Neural cell (in vitro differentiated cells): ENCODE measurements around the gene TRMT1L.

Experiments
- EP300 ChIP-seq: fragments of 450-650 bp; conservative IDR thresholded peaks from 2 replicates; pipeline ENCODE4 v1.6.1; 2014; ENCODE audit warnings: antibody characterized with exemption, mild to moderate bottlenecking, moderate library complexity; ENCODE audit not compliant: poor library complexity, severe bottlenecking
- EZH2 ChIP-seq: fragments of 200-600, 300-800 bp; shearing (Covaris generic), sonication (generic); IDR thresholded peaks from 2 replicates; pipeline ENCODE4 v1.6.1; 2014; ENCODE audit warnings: antibody characterized with exemption, low read length, borderline replicate concordance, mild to moderate bottlenecking; ENCODE audit not compliant: insufficient read depth, poor library complexity, severe bottlenecking
- MXI1 ChIP-seq: fragments of 450-650 bp; conservative IDR thresholded peaks from 2 replicates; pipeline ENCODE4 v1.6.1; 2014; ENCODE audit warnings: antibody characterized with exemption, mild to moderate bottlenecking; ENCODE audit not compliant: poor library complexity, severe bottlenecking
- POLR2AphosphoS5 ChIP-seq: IDR thresholded peaks from 2 replicates; pipeline ENCODE4 v1.6.1; 2012
- RAD21 ChIP-seq: fragments of 450-650 bp; conservative IDR thresholded peaks from 2 replicates; pipeline ENCODE4 v1.6.1; 2014; ENCODE audit warnings: antibody characterized with exemption, mild to moderate bottlenecking, moderate library complexity
- TF ChIP-seq, protein P1 (sequence below): fragments of 450-650 bp; IDR thresholded peaks from 2 replicates; pipeline ENCODE4 v1.5.1; 2014; ENCODE audit warnings: antibody characterized with exemption, mild to moderate bottlenecking, moderate library complexity; ENCODE audit not compliant: poor library complexity, severe bottlenecking
- TF ChIP-seq, protein P2 (sequence below): IDR thresholded peaks from 2 replicates; pipeline ENCODE4 v1.6.1; 2012; ENCODE audit warnings: borderline replicate concordance

DNA sequence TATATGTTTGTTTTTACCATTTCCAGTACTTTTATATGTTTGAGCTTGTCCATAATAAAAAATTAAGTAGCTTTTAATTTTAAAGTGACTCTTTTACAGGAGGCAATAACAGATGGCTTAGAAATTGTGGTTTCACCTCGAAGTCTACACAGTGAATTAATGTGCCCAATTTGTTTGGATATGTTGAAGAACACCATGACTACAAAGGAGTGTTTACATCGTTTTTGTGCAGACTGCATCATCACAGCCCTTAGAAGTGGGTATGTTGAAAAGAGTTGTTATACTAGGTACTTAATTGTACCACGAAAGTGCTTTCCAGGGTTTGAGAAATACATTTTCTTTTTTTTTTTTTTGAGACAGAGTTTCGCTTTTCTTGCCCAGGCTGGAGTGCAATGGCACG, 65.3 kb downstream of the TRMT1L start:
- TF ChIP-seq, protein P1, sequence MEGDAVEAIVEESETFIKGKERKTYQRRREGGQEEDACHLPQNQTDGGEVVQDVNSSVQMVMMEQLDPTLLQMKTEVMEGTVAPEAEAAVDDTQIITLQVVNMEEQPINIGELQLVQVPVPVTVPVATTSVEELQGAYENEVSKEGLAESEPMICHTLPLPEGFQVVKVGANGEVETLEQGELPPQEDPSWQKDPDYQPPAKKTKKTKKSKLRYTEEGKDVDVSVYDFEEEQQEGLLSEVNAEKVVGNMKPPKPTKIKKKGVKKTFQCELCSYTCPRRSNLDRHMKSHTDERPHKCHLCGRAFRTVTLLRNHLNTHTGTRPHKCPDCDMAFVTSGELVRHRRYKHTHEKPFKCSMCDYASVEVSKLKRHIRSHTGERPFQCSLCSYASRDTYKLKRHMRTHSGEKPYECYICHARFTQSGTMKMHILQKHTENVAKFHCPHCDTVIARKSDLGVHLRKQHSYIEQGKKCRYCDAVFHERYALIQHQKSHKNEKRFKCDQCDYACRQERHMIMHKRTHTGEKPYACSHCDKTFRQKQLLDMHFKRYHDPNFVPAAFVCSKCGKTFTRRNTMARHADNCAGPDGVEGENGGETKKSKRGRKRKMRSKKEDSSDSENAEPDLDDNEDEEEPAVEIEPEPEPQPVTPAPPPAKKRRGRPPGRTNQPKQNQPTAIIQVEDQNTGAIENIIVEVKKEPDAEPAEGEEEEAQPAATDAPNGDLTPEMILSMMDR: no peak
- no peak for TF ChIP-seq EP300
- no peak for TF ChIP-seq MXI1
- TF ChIP-seq POLR2AphosphoS5: no peak
- no peak for TF ChIP-seq EZH2
- no peak for TF ChIP-seq RAD21
- TF ChIP-seq, protein P2, sequence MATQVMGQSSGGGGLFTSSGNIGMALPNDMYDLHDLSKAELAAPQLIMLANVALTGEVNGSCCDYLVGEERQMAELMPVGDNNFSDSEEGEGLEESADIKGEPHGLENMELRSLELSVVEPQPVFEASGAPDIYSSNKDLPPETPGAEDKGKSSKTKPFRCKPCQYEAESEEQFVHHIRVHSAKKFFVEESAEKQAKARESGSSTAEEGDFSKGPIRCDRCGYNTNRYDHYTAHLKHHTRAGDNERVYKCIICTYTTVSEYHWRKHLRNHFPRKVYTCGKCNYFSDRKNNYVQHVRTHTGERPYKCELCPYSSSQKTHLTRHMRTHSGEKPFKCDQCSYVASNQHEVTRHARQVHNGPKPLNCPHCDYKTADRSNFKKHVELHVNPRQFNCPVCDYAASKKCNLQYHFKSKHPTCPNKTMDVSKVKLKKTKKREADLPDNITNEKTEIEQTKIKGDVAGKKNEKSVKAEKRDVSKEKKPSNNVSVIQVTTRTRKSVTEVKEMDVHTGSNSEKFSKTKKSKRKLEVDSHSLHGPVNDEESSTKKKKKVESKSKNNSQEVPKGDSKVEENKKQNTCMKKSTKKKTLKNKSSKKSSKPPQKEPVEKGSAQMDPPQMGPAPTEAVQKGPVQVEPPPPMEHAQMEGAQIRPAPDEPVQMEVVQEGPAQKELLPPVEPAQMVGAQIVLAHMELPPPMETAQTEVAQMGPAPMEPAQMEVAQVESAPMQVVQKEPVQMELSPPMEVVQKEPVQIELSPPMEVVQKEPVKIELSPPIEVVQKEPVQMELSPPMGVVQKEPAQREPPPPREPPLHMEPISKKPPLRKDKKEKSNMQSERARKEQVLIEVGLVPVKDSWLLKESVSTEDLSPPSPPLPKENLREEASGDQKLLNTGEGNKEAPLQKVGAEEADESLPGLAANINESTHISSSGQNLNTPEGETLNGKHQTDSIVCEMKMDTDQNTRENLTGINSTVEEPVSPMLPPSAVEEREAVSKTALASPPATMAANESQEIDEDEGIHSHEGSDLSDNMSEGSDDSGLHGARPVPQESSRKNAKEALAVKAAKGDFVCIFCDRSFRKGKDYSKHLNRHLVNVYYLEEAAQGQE: no peak
